Type B pancreatic cell (in vitro differentiated cells): Measurements from ENCODE around the gene NLRP1. TPM values are rescaled to one million over a fixed set of nuclear protein-coding genes. Genes with fewer than 3 reads are reported as not detected.

ENCODE experiments used
- DNase-seq: peaks from one replicate; pipeline ENCODE4 v3.0.0; 2021; ENCODE audit warnings: mixed read lengths; ENCODE audit not compliant: unreplicated experiment; ENCODE audit errors: extremely low spot score
- H3K27ac Mint-ChIP-seq: 2 replicates; pipeline ENCODE4 v1.8.0; 2021; ENCODE audit warnings: mild to moderate bottlenecking, mixed read lengths
- H3K27me3 Mint-ChIP-seq: 2 replicates; pipeline ENCODE4 v1.8.0; 2021; ENCODE audit warnings: mixed read lengths
- H3K36me3 Mint-ChIP-seq: 2 replicates; pipeline ENCODE4 v1.8.0; 2021; ENCODE audit warnings: mixed read lengths
- H3K4me1 Mint-ChIP-seq: one replicate; pipeline ENCODE4 v1.8.0; 2021; ENCODE audit warnings: mixed read lengths; ENCODE audit not compliant: unreplicated experiment
- H3K4me3 Mint-ChIP-seq: 2 replicates; pipeline ENCODE4 v1.8.0; 2021; ENCODE audit warnings: mild to moderate bottlenecking, mixed read lengths
- H3K9me3 Mint-ChIP-seq: 2 replicates; pipeline ENCODE4 v1.8.0; 2021; ENCODE audit warnings: mixed read lengths
- CTCF ChIP-seq: fragments of 200-600 bp; sonication (generic); conservative IDR thresholded peaks from 2 replicates; pipeline ENCODE4 v1.5.0; 2021; ENCODE audit warnings: antibody characterized with exemption, mild to moderate bottlenecking
- total RNA-seq: library from RNA; stranded (reverse); gene quantifications from 2 replicates; pipeline ENCODE4 v1.2.1, GENCODE V29; 2021; ENCODE audit warnings: low replicate concordance

The NLRP1 gene
- total RNA-seq, 1 donor from 2014 or later = 111 TPM

- Mint-ChIP-seq H3K36me3 (peaks cover 26% of the 10 kb centered on the region), H3K27ac (no peak overlapping the region), H3K4me1 (peaks cover 5% of the 10 kb centered on the region), H3K9me3 (peaks cover 4% of the 10 kb centered on the region), H3K4me3 (no peak overlapping the region), H3K27me3 (peaks cover 16% of the 10 kb centered on the region)
- DNase-seq = no peak
- no peak for TF ChIP-seq CTCF
Observed at GRCh38 chr17:5492970-5493369, 91.3 kb downstream of the NLRP1 start.

- peaks cover 22% of the 10 kb centered on the region for H3K4me1 Mint-ChIP-seq
- H3K36me3 Mint-ChIP-seq = peaks cover 37% of the 10 kb centered on the region
Observed at GRCh38 chr17:5488752-5489151, 95.6 kb downstream of the NLRP1 start.

GRCh38 chr17:5486206-5487124, 97.8 kb downstream of the NLRP1 start, which contains the start of gene MIS12:
TSS of gene MIS12 (plus strand) at chr17:5486566. CDS start at chr17:5488863, 2,297 bp downstream.
- H3K9me3 Mint-ChIP-seq = no peaks in the 10 kb centered on the region
- peak within 1 kb of the TSS; percentile 97 for H3K4me3 Mint-ChIP-seq
- no peaks in the 10 kb centered on the region for H3K27me3 Mint-ChIP-seq
- peaks cover 47% of the 10 kb centered on the region for H3K36me3 Mint-ChIP-seq
- TF ChIP-seq CTCF = no peak
- H3K27ac Mint-ChIP-seq = peak within 1 kb of the TSS; percentile 99
- DNase-seq = peak; percentile 97
- H3K4me1 Mint-ChIP-seq = peaks cover 22% of the 10 kb centered on the region

More at GRCh38 chr17:5488752-5489151, 95.6 kb downstream of the NLRP1 start:
- peaks cover 4% of the 10 kb centered on the region for H3K27me3 Mint-ChIP-seq
- DNase-seq = no peak
- peak overlapping the region; percentile 58 for H3K27ac Mint-ChIP-seq
- H3K4me3 Mint-ChIP-seq = no peak overlapping the region
- no peak for TF ChIP-seq CTCF
- H3K9me3 Mint-ChIP-seq = peaks cover 4% of the 10 kb centered on the region

- peak within 1 kb of the TSS; percentile 99 for H3K27ac Mint-ChIP-seq
- DNase-seq = no peak
- H3K36me3 Mint-ChIP-seq = peaks cover 52% of the 10 kb centered on the region
- H3K4me3 Mint-ChIP-seq = peak within 1 kb of the TSS; percentile 97
- H3K4me1 Mint-ChIP-seq = peaks cover 29% of the 10 kb centered on the region
- no peaks in the 10 kb centered on the region for H3K9me3 Mint-ChIP-seq
- H3K27me3 Mint-ChIP-seq = no peaks in the 10 kb centered on the region
- TF ChIP-seq CTCF = no peak
Observed at GRCh38 chr17:5485270-5486205, 98.8 kb downstream of the NLRP1 start, which contains the start of gene DERL2. TSS of gene DERL2 (minus strand) at chr17:5486178. CDS start at chr17:5486161, 17 bp downstream.

- Mint-ChIP-seq H3K4me1 (peaks cover 18% of the 10 kb centered on the region), H3K27me3 (no peaks in the 10 kb centered on the region), H3K27ac (peak overlapping the region; percentile 84), H3K4me3 (peak overlapping the region; percentile 74), H3K36me3 (peaks cover 56% of the 10 kb centered on the region), H3K9me3 (no peaks in the 10 kb centered on the region)
- no peak for TF ChIP-seq CTCF
- no peak for DNase-seq
Observed at GRCh38 chr17:5481451-5481850, 102.9 kb downstream of the NLRP1 start.
